HEK293 (cell line): ENCODE measurements around the gene WNT9B.

Experiments
- CTCF ChIP-seq: fragments of 450-650 bp; formaldehyde crosslinking; IDR thresholded peaks from 2 replicates; pipeline ENCODE4 v1.5.1; 2016; ENCODE audit warnings: missing biosample characterization, missing genetic modification characterization
- SETDB1 ChIP-seq: IDR thresholded peaks from one replicate; pipeline ENCODE4 v1.6.1; 2017; ENCODE audit warnings: mild to moderate bottlenecking, low read length, moderate library complexity, mixed read lengths; ENCODE audit not compliant: insufficient read length
- ZBTB44 ChIP-seq: fragments of 450-650 bp; IDR thresholded peaks from 2 replicates; pipeline ENCODE4 v1.5.1; 2018; ENCODE audit warnings: missing biosample characterization, mild to moderate bottlenecking, missing genetic modification characterization
- TF ChIP-seq, protein P1 (sequence below): fragments of 450-650 bp; formaldehyde crosslinking; IDR thresholded peaks from 2 replicates; pipeline ENCODE4 v1.5.1; 2016; ENCODE audit warnings: missing biosample characterization, missing genetic modification characterization

DNA sequence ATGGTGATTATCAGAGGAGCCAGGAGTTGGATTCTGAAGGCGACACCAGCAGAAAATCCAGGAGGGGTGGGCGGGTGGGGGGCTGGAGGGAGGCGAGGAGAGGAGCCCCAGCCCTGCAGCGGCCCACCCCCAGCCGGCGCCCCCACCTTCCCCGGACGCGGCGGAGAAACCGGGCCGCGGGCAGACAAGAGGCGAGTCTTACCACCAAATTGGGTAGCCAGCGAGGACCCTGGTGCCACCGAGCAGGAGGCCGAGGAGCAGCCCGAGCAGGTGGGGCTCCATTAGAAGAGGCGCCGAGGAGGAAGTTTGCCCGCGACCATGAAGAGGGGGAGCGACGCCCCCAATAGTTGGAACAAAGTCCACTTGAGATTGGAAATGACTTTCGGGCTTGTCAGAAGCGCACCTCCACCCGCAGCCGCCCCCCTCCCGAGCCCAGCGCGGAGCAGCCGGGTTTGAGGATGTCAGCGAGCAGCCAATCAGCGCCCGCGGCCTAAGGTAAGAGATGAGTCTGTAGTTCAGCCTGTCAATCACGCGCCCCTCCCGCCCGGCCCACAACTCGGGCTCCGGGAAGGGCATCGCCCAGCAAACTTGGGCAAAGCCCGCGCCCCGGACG, 33.0 kb upstream of the WNT9B start, which contains the start of gene WNT3:
- TF ChIP-seq SETDB1 = no peak
- TF ChIP-seq CTCF (tag by site-specific recombination) = no peak
- TF ChIP-seq ZBTB44 (tag by site-specific recombination) = no peak
- TF ChIP-seq, protein P1, sequence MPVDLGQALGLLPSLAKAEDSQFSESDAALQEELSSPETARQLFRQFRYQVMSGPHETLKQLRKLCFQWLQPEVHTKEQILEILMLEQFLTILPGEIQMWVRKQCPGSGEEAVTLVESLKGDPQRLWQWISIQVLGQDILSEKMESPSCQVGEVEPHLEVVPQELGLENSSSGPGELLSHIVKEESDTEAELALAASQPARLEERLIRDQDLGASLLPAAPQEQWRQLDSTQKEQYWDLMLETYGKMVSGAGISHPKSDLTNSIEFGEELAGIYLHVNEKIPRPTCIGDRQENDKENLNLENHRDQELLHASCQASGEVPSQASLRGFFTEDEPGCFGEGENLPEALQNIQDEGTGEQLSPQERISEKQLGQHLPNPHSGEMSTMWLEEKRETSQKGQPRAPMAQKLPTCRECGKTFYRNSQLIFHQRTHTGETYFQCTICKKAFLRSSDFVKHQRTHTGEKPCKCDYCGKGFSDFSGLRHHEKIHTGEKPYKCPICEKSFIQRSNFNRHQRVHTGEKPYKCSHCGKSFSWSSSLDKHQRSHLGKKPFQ = no peak
